Forelimb muscle (tissue), 1 donor: ENCODE measurements around the gene ATXN10. TPM values are rescaled to one million over a fixed set of nuclear protein-coding genes. Genes with fewer than 3 reads are reported as not detected.

Experiments
- DNase-seq: peaks from one replicate; pipeline ENCODE4 v3.0.0-alpha.2; 2013; ENCODE audit warnings: low read depth
- polyA plus RNA-seq: library from polyadenylated mRNA; unstranded; fragments of 120-200 nt; gene quantifications from one replicate; pipeline ENCODE4 v1.2.1, GENCODE V29; 2013; ENCODE audit not compliant: insufficient read length

ATXN10 gene
- polyA plus RNA-seq, 1 donor: 170 TPM

DNA sequence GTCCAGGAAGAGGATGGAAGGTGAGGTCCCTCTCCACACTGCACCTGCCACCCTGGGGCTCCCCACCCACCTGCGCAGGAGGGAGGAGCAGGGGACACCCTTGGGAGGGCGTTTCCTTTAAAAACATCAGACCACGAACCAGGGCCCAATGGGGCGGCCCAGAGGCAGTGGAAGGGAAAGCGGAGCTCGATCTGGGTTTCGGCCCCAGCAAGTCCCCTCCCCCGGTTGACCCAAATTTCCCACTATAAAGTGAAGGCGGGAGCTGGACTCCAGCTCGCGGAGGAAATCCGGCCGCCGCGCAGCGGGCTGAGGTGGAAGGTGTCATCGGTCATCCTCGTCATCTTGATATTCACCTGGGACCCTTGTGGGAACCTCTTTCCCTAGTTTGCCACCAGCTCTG is 206.0 kb downstream of the ATXN10 start:
- no peak for DNase-seq

DNA sequence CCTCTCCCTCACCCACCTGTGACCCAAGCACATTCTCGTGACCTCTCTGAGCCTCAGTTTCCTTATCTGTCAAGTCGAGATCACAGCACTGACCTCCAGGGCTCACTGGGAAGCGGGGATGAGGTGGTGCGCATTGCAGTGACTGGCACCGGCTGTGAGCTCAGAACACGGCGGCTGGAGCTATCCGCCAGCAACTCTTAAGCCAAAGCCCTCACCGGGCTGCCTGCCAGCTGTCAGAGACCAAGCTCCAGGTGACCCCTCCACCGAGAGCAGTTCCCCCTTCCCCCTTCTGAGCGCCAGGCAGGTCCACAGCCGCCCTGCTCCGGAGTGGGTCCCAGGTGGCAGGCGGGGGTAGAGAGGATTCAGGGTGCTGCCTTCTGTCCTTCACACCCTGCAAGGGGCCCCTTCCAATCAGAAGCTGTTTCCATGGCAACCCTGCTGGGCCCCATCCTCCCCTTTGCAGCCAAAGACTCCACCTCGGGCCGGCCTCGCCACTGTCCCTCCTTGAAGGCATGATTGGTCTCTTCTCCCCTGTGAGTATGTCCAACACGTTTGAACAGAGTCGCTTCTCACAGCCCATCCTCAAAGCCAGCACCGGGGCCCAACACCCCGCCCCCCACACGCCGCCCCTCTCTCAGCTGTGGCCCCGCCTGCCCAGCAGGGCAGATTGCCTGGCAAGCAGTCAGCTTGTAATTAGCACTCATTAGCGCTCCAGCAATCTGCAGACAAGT is 206.6 kb downstream of the ATXN10 start:
- DNase-seq: no peak

DNA sequence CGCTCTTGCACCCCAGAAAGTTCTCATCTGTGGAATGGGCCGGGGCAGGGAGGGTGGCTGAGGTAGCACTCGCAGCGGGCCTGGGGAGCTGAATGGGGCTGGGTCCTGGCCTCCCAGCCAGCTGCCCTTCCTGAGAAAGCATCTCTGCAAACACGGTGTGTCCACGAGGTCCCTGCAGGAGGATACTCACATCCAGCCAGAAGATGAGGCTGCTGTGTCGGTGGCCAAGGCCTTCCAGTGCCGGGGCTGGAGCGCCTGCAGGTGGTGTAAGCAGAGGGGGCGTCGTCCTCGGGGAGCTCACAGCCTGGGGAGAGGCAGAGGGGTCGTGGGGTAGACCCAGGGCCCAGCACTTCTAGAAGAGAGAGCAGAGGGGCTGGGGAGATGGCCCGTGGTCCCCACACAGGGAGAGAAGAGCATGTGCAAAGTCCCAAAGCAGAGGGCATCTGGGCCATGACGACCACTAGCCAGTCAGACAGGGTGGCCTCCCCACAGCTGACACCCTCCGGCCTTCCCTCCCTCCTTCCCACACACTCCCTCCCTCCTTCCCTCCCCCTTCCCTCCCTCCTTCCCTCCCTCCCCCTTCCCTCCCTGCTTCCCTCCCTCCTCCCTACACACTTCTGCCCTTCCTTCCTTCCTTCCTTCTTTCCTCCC is 207.4 kb downstream of the ATXN10 start:
- DNase-seq: no peak

DNA sequence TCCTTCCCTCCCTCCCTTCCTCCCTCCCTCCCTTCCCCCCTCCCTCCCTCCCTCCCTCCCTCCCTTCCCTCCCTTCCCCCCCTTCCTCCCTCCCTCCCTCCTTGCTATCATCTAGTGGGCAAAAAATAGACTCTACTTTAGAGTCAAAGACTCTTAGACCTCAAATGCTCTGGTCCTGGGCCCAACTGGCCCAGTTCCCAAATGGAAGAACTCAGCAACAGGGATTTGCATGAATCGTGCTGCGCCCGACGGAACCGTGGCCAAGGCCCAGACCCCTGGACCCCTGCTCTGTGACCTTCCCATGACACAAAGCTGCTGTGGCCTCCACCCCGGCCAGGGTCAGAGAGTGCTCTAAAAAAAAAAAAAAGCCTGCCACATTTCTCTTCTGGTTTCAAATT is 207.9 kb downstream of the ATXN10 start:
- no peak for DNase-seq

DNA sequence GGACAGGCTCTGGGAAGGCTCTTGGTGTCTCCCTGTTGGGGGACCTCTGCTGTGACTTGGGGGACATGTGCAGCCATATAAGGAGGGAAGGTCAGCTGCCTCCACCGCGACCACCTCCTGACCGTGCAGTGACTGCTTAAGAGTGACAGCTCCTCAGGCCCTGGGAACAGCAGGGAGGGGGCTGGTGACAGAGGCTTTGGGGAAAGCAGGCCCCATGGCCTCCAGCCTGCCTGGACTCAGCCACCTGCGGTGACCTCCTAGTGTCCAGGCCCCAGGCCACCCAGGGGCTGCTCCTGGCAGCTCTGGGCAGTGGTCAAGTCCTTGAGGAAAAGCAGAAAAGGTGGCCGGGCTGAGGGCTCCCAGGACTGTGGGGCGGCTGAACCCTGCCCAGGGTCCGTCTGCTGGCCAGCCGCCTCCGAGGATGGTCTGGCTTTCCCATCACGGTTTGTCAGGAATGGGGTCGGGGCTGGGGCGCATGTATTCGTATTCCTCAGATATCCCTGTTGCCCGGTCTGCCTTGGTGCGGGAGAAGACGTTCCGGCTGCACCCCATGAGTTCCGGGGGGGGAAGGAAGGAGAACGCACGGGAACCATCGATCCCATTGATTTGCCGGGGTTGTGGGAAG is 208.6 kb downstream of the ATXN10 start:
- DNase-seq: no peak

DNA sequence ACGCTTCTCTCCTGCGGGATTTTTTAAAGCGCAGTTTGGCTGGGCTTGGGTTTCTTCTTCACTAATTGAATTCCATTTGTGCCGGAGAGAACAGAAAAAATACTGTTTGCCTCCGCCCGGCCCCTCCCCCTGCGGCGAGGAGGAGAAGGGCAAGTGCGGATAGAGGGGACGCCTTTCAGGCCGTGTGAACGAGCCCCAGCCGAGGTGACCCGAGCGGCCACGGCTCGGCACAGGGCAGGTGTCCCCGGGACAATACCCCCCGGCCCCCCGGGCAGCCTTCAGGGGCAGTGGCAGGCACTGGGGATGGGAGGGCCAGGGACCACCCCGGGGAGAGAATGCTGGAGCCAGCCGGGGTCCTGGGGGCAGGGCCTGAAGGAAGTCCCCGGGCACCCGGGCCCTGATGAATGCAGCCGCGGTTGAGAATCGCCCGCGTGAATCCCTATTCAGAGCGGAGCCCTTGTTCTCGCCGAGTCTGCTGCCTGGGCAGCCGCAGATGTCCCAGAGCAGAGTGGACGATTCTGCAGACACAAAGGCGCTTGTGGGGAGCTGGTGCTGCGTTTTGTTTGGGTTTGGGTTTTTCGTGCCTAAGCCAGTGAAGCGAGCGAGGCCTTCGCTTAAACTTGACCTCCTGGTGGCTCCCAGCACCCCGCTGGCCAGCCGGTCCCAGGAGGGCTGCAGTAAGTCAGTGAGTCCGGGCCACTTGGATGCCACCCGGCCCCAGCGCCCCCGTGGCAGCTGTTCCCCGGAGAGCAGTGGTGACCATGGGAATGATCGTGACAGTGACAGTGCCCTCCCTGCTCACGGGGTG is 209.3 kb downstream of the ATXN10 start:
- no peak for DNase-seq

DNA sequence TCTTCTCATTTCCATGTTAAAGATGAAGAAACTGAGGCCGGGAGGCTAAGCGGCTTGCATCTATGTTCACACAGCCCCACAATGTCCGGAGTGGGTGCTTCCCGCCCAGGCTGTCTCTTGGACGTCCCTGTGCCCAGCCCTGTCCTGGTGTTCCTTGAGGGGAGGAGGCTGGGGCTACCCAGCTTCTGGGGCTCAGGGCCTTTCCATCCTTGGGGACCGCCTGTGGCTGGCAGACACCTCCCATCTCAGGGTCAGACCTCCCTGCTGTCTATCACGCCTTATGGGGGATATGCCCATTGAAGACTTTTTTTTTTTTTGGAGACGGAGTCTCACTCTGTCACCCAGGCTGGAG is 209.9 kb downstream of the ATXN10 start:
- DNase-seq: no peak

DNA sequence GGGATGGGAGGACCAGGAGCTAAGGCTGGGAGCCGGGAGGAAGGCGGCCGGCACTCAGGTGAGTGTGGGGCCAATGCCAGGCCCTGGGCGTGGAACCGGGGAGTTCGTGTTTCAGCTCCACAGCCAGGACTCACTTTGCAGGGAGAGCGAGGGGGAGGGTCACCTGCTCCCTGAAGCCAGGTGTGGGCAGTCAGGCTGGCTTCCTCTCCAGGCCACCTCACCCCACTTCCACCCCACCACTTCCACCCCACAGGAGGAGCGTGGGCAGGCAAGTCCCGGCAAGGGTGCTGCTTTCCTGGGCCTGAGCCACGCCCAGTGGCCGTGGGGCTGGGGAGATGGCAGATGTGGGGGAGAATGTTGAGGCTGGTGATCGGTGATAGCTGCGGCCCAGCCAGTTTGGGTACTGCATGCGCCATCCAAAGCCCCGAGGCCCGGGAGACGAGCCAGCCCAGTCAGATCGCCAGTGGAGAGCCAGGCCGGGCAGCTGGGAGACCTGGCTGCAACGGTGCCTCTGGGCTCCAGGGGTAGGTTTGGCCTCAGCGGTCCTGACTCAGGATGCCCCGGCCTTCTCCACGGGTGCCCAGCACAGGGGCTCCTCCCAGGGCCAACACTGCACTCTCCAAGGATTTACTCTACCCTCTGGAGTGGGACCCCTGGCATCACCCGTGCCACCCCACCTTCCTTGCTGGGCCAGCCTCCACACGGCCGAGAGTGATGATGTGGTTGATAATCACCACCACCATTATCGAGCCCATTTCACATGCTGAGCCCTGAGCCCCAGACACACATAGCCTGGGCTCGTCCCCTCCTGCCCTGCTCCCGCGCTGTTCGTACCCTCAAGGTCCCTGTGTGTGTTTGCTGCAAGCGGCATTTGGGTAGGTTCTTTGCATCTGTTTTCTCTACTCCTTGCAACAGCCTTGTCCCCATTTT is 211.5 kb downstream of the ATXN10 start:
- no peak for DNase-seq

DNA sequence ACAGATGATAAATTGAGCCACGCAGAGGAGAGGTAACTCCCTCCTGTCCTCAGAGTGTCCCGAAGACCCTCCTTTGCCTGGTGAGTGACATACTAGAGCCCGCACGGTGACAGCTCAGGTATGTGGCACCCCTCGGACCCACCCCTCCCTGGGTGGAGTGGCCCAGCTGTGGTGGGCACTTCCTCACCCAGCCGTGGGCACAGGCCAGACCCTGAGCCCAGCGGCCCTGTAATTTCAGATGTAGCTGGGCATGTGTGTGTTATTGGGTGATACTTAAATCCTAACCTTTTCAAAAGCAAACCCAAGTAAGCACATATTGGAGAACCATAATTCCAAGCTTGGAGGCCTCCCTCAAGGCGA is 212.2 kb downstream of the ATXN10 start:
- no peak for DNase-seq

DNA sequence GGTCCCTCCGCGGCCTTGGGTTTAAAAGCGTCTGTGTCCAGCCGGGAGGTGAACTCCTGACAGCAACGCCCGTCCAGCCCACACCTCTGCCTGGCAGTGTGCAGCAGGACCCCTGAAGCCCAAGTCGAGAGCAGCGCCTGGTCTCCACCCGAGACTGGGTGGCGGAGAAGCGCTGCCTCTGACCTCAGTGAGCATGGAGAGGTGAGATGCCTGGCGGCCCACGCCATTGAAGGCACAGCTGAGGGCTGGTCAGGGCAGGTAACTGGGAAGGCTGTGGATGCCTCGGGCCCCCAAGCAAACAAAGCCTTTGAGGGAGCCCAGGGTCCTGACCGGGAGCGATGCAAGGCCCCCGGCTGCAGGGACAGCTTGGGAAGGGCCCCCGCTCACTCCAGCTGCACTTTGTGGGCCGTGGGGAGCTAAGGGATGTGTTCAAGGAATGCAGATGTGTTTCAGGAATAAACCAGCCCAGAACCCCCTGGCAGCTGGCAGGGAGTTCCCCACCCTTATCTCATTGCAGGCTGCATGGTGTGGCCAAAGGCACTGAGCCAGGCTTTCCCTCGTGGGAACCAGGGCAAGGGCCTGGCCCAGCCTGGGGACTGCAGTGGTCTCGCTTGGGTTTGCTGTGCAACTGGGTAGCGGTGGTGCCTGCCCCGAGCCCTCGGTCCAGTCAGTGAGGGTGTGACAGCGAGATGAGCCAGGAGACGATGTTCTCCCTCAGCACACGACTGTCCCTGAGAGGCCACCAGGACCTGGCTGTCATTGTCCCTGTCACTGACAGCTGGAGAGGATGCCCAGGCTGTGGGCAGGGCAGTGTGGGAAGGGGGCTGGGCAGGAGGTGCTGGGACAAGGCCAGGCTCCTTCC is 212.8 kb downstream of the ATXN10 start:
- no peak for DNase-seq

DNA sequence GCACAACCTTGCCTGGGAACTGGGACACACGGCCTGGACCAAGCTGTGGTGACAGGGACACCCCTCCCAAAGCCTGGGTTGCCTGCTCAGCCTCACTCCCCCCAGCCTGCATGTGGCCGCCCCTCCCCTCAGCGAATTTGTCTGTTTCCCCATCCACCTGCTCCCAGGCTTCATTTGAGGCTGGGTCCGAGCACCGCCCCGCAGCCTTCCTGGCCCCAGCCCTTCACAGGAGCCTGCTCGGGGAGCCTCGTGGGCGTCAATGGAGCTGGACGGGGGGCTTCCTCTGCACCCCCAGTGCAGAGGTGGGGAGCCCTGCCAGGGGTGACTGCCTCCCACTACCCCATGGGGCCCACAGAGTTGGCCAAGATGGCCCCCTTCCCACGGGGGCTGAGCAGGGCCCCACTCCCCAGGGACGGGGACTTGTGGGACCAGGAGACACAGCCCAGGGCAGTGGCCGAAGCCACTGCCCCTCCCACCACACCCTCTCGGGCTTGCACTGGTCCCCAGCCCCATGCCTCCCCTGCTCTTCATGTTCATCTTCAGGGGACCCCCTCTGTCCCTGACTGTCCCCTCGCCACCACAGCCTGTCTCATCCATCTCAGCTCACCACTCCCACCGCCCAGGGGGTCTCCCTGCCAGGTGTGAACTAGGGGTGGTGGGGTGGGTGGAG is 213.7 kb downstream of the ATXN10 start:
- DNase-seq: no peak

DNA sequence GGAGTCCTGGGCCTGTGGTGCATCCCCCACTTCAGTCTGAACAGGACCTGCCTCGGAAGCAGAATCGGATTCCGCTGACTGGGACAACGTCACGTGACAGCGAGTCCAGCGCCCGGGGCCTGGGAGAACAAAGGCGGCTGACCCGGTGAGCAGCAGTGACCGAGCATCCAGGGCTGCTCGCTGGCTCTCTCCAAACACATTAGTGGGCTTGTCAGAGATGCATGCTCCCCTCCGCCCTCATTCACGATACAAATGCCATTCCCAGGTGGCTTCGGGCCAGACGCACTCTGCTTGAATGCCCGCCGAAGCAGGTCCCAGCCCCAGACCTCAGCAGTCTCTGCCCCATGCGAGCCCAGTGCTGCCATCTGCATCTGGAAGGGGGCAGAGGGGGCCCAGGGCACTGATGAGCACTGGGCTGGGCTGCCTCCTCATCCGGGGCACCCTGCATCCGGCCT is 214.3 kb downstream of the ATXN10 start:
- DNase-seq: no peak

DNA sequence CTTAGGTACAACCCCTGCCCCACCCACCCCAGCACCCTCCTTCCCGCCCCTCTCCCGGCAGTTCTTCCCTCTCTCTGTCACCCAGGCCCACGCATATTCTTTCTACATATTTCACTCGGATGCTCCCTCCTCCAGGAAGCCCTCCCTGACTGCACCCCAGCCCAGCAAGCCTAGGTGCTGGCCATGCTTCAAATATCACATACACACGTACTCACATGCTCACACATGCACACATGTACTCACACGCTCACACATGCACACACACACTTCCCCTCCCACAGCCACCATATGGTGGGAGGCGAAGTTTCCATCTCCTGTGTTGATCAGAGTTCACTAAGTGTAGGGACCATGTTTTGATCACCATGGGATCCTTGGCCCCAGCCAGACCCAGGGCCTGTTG is 214.9 kb downstream of the ATXN10 start:
- no peak for DNase-seq

DNA sequence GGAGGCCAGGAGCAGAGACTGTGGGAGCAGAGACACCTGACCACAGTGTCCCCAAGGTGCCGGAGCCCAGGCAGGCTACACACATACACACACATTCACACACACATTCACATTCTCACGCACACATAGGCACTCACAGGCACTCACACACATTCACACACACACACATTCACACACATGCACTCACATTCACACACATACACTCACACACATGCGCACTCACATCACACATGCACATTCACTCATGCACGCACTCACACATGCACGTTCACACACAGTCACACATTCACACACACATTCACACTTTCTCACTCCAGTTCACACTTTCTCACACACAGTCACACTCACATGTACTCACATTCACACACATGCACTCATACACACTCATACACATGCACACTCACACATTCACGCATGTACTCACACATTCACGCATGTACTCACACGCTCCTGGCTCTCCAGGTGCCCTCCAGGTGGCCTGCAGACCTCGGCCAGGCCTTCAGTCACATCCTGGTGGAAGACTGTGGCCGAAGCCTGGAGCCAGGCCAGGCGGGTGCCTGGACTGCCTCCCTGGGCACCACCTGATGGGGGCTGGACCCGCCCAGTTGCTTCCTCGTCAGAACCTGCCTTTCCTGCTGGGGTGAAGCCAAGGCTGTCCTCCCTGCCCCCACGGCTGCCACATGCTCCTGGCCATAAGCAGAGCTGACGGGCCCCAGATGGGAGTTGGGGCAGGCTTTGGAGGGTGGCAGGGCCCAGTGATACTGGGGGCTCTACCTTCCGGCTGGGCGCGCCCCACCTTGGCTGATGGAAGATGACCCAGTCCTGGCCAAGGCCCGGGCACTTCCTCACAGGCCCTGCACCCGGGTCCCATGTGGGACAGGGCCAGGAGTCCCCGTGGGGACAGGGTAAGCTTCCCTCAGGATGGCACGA is 215.8 kb downstream of the ATXN10 start:
- no peak for DNase-seq

DNA sequence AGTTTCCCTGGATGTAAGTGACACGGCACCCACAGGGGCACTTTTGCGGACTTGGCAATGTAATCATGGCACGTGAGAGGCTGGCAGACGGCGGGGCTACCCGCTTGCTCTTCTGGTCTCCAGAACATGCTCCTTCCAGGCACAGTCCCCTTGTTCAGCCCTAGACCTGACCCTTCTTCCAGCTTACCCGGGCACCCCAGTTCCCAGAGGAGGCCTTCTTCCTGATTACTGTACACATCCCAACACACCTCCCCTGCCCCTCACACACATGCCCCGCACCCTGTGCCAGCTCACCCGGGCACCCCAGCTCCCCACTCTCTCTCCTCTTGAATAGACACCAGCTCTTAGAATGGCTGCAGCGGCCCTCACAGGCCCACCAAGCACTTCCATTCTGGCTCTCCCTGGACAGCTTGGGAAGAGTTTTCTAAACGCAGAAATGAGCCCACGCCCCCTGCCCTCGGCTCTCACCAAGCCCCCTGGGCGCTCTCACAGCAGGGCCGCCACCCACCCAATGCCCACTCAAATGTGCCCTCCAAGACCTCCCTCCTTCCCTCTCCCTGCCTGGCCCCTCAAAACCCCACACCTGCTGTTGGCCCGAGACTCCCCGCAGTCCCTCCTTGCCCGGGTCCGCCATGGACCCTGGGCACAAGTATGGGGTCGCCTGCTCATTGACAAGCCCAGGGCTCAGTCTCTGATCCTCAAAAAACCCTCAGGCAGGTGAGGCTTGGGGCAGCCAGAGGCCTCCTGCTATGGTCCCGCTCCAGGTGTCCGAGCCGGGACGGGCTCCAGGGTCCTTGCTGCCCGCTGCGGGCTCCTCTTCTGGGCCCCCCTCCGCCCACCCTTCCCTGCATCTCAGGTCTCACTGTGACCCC is 216.8 kb downstream of the ATXN10 start:
- no peak for DNase-seq

DNA sequence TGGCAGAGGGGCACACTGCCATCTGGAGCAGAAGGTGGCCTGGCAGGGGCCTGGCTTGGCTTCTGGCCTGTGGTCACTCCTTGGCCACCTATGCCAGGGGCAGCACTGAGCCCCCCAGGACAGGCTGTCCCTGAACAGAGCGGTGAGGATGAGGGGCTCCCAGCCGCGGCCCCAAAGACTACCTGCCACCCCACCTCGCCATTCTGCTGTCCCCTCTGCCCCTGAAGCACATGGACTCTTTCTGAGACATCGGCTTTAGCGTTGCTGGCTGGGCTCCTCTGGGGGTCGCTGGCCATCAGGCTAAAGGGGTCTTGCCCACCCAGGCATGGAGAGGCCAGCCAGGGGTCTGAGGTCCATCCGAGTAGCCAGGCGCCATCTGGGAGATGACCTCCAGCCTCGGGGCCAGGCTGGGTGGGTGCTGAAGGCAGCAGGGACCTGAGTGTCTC is 217.5 kb downstream of the ATXN10 start:
- no peak for DNase-seq

DNA sequence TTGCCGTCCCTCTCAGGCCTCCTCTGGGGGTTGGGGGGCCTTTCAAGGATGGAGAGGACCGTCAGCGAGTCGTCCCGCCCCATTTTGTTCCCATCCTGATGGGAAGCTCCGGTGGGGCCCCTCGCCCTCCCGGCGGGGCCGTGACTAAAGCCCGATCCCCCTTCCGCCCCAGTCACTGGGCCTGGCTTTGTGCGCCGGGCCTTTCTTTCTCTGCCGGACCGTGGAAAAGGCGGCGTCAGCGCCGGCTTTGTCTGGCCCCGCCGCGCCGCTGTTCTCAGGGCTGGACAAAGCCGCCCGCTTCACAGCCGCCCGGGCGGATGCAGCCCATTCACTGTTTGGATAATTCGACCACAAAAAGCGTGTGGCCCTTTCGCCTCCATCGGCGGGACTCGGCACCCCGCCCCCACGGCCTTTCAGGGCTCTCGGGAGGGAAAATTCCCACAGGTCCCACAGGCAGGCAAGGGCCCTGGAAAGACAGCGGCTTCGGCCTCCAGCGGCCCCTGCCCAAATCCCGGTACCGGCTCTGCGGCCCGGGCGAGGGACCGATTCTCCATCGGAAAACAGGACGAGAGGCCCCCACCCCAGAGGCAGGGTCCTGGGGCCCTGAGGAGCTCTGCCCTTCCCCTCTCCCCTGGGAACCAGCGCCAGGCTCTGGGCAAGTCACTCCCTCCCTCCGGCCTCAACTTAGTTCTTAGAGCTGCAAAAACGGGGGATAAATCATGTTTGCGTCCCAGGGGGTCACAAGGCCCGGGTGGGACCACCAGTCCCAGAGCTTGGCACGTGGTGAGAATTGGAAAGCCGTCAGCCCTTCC is 218.1 kb downstream of the ATXN10 start:
- DNase-seq: no peak
